HG03354 (cell line): ENCODE results near the gene TMEM92.

Experiments
- ATAC-seq: cut with Tn5 transposase; IDR thresholded peaks from one replicate; pipeline ENCODE4 v1.9.1; 2021; ENCODE audit warnings: mild to moderate bottlenecking; ENCODE audit not compliant: unreplicated experiment, poor library complexity, severe bottlenecking

Gene TMEM92

GRCh38 chr17:50318501-50319285 is 44.4 kb downstream of the TMEM92 start:
- ATAC-seq: no peak

- no peak for ATAC-seq
Observed at GRCh38 chr17:50319306-50320004, 45.2 kb downstream of the TMEM92 start.

GRCh38 chr17:50322271-50322670 is 48.0 kb downstream of the TMEM92 start:
- ATAC-seq: no peak

- no peak for ATAC-seq
Observed at GRCh38 chr17:50323060-50323459, 48.8 kb downstream of the TMEM92 start.

- no peak for ATAC-seq
Observed at GRCh38 chr17:50325906-50326305, 51.6 kb downstream of the TMEM92 start.

GRCh38 chr17:50326831-50327364 is 52.6 kb downstream of the TMEM92 start:
- ATAC-seq: no peak

- ATAC-seq: no peak
Observed at GRCh38 chr17:50328363-50329325, 54.4 kb downstream of the TMEM92 start.

- no peak for ATAC-seq
Observed at GRCh38 chr17:50329716-50330115, 55.5 kb downstream of the TMEM92 start.

GRCh38 chr17:50330151-50330775 is 56.0 kb downstream of the TMEM92 start:
- ATAC-seq: no peak
